Measurements from ENCODE around the gene THAP8.

- TF ChIP-seq POLR2AphosphoS5 (IDR thresholded peaks at IDR 0.05; ENCODE audit: borderline replicate concordance, low read depth, low read length) (no peak), EZH2 (IDR thresholded peaks at IDR 0.05) (no peak), FOXP2 (optimal IDR thresholded peaks at IDR 0.05; ENCODE audit: control extremely low read depth, extremely low read length, insufficient read depth) (no peak)
Measured at GRCh38 chr19:36072081-36072480, 18.0 kb upstream of the THAP8 start.

Data from SK-N-MC (cell line).